K562 (cell line): ENCODE data around the gene CCDC68.
A peak's percentile ranks its signal among the peaks of the same experiment; 100 is the strongest.

Experiments
- ARID3A ChIP-seq: IDR thresholded peaks from 2 replicates; pipeline ENCODE4 v1.6.1; 2012; ENCODE audit warnings: low read depth, low read length, improper control_type of control experiment, borderline replicate concordance
- CHD2 ChIP-seq: IDR thresholded peaks from 2 replicates; pipeline ENCODE4 v1.6.1; 2011; ENCODE audit warnings: low read depth, low read length
- E2F3 ChIP-seq: fragments of 250-450 bp; sonication (Bioruptor Pico); IDR thresholded peaks from 2 replicates; pipeline ENCODE4 v1.4.0; 2020; ENCODE audit warnings: mild to moderate bottlenecking
- ETV6 ChIP-seq, 3 experiments: fragments of 150-350 bp in 1 of 3; sonication (generic) in 1 of 3; formaldehyde crosslinking in 1 of 3; IDR thresholded peaks; 2 replicates each; pipeline versions ENCODE4 v1.6.1 to v1.8.0; 2014 to 2022; ENCODE audit warnings: borderline replicate concordance in 2 of 3, low read depth in 2 of 3, antibody characterized with exemption in 1 of 3, low read length in 1 of 3, mild to moderate bottlenecking in 1 of 3, missing genetic modification reagents in 1 of 3
- EZH2 ChIP-seq: IDR thresholded peaks from 2 replicates; pipeline ENCODE4 v1.6.1; 2012; ENCODE audit warnings: low read depth, mild to moderate bottlenecking, inconsistent platforms, low read length, borderline replicate concordance
- MTA2 ChIP-seq: fragments of 450-650 bp; IDR thresholded peaks from 2 replicates; pipeline ENCODE4 v1.6.1; 2016; ENCODE audit warnings: low read depth
- MYNN ChIP-seq, 2 experiments: sonication (generic); formaldehyde crosslinking in 1 of 2; IDR thresholded peaks; 2 replicates each; pipeline versions ENCODE4 v1.5.0 to v1.6.1; 2016 to 2020; ENCODE audit warnings: antibody characterized with exemption in 1 of 2, missing genetic modification reagents in 1 of 2
- POLR2A ChIP-seq: fragments of 450-650 bp; conservative IDR thresholded peaks from 2 replicates; pipeline ENCODE4 v1.6.1; 2016
- RBM39 ChIP-seq: fragments of 200-400 bp; formaldehyde crosslinking; optimal IDR thresholded peaks from 2 replicates; pipeline ENCODE3; 2018; ENCODE audit warnings: low read depth, low read length
- REST ChIP-seq, 2 experiments: fragments of 450-650 bp; formaldehyde crosslinking in 1 of 2; IDR thresholded peaks; 2 replicates each; pipeline versions ENCODE4 v1.4.0 to v1.6.1; 2014 to 2020; ENCODE audit warnings: mild to moderate bottlenecking in 2 of 2, borderline replicate concordance in 1 of 2, low read depth in 1 of 2
- TCF3 ChIP-seq: sonication (generic); formaldehyde crosslinking; IDR thresholded peaks from 2 replicates; pipeline ENCODE4 v1.4.0; 2020; ENCODE audit warnings: mild to moderate bottlenecking, missing genetic modification reagents
- TEAD2 ChIP-seq: fragments of 450-650 bp; IDR thresholded peaks from 2 replicates; pipeline ENCODE4 v1.6.1; 2016; ENCODE audit warnings: missing genetic modification characterization, control low read depth, missing compliant biosample characterization
- VEZF1 ChIP-seq: fragments of 200-800 bp; sonication (Bioruptor generic); IDR thresholded peaks from 2 replicates; pipeline ENCODE4 v1.6.1; 2017; ENCODE audit warnings: missing genetic modification characterization, missing compliant biosample characterization

- no peak for TF ChIP-seq CHD2
- TF ChIP-seq MTA2 = no peak
- TF ChIP-seq TCF3 (CRISPR knock-in tag) = 0 out of 2 replicates have a peak, but pooled peaks have one; percentile 16
- no peak for TF ChIP-seq MYNN (IDR thresholded peaks at IDR 0.05)
- TF ChIP-seq MYNN (CRISPR knock-in tag; IDR thresholded peaks at IDR 0.05) = no peak
- no peak for TF ChIP-seq TEAD2
- TF ChIP-seq ETV6 (IDR thresholded peaks at IDR 0.05; ENCODE audit: borderline replicate concordance in 1 of 2, low read depth in 2 of 2, low read length in 1 of 2) = no peak
- TF ChIP-seq ETV6 (CRISPR knock-in tag; IDR thresholded peaks at IDR 0.05; ENCODE audit: borderline replicate concordance) = no peak
- no peak for TF ChIP-seq RBM39
- TF ChIP-seq E2F3 (CRISPR knock-in tag) = no peak
- TF ChIP-seq VEZF1 (CRISPR knock-in tag) = no peak
- no peak for TF ChIP-seq POLR2A
- TF ChIP-seq EZH2 = no peak
- no peak for TF ChIP-seq REST (IDR thresholded peaks at IDR 0.05; ENCODE audit: borderline replicate concordance)
- no peak for TF ChIP-seq REST (CRISPR knock-in tag; IDR thresholded peaks at IDR 0.05; ENCODE audit: low read depth)
- TF ChIP-seq ARID3A = no peak
Measured at GRCh38 chr18:54852780-54853675, 106.2 kb downstream of the CCDC68 start.
